ENCODE measurements around the gene UROS. TPM values are rescaled to one million over a fixed set of nuclear protein-coding genes. Genes with fewer than 3 reads are reported as not detected.

UROS gene
- 36.4 and 54.1 TPM in 2 replicates for total RNA-seq

GRCh38 chr10:125822878-125823662 lies at the start of gene UROS, which contains the start of gene BCCIP:
Gene UROS (minus strand): TSS chr10:125823258. CDS start chr10:125816499, 6,759 bp downstream.
Gene BCCIP (plus strand): TSS chr10:125823546. CDS start chr10:125823558, 12 bp downstream.

GRCh38 chr10:125775491-125776106 lies 47.5 kb downstream of the UROS start, which contains the start of gene MMP21:
Gene MMP21 (minus strand): TSS chr10:125775821. CDS start chr10:125775821, 0 bp downstream.

Other genes starting within 250 kb of the UROS start
- not detected in 2 replicates for gene TEX36, start 140.1 kb downstream of the UROS start, total RNA-seq
- 16.2 and 17.3 TPM in 2 replicates for gene EDRF1, start 103.5 kb downstream of the UROS start, total RNA-seq
- under 0.01 and 0.09 TPM in 2 replicates for gene MMP21, start 47.4 kb downstream of the UROS start, total RNA-seq
- gene BCCIP, start 288 bp upstream of the UROS start, total RNA-seq, result 44.0 and 64.2 TPM in 2 replicates
- gene DHX32, start 58.0 kb upstream of the UROS start, total RNA-seq, result 33.4 and 35.7 TPM in 2 replicates
- 2.4 and 7.8 TPM in 2 replicates for gene FANK1, start 73.3 kb upstream of the UROS start, total RNA-seq